ENCODE data around the gene NACA. TPM values are rescaled to one million over a fixed set of nuclear protein-coding genes. Genes with fewer than 3 reads are reported as not detected.

NACA gene
- total and polyA plus RNA-seq, 7 donors, result 1,056 to 2,405 (median 1,536) TPM

DNA sequence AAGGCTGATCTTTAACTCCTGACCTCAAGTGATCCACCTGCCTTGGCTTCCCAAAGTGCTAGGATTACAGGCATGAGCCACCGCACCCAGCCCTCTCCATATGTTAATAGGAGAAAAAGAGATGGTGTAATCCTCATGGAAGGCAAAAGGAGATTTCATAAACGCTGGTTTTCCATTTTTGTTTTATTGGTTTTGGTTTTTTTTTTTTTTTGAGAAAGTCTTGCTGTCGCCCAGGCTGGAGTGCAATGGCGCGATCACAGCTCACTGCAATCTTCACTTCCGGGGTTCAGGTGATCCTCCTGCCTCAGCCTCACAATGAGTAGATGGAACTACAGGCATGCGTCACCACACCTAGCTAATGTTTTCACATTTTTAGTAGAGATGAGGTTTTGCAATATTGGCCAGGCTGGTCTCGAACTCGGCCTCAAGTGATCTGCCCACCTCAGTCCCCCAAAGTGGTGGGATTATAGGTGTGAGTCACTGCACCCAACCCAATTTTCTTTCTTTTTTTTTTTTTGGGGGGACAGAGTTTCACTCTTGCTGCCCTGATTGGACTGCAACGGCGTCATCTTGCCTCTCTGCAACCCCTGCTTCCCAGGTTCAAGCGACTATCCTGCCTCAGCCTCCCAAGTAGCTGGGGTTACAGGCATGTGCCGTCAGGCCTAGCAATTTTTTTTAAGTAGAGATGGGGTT lies 45.1 kb downstream of the NACA start:
- no peak for DNase-seq
- TF ChIP-seq POLR2AphosphoS5 (IDR thresholded peaks at IDR 0.05) (no peak), POLR2A (IDR thresholded peaks at IDR 0.05) (no peak), EP300 (IDR thresholded peaks at IDR 0.05) (no peak)
- TF ChIP-seq, protein P1, sequence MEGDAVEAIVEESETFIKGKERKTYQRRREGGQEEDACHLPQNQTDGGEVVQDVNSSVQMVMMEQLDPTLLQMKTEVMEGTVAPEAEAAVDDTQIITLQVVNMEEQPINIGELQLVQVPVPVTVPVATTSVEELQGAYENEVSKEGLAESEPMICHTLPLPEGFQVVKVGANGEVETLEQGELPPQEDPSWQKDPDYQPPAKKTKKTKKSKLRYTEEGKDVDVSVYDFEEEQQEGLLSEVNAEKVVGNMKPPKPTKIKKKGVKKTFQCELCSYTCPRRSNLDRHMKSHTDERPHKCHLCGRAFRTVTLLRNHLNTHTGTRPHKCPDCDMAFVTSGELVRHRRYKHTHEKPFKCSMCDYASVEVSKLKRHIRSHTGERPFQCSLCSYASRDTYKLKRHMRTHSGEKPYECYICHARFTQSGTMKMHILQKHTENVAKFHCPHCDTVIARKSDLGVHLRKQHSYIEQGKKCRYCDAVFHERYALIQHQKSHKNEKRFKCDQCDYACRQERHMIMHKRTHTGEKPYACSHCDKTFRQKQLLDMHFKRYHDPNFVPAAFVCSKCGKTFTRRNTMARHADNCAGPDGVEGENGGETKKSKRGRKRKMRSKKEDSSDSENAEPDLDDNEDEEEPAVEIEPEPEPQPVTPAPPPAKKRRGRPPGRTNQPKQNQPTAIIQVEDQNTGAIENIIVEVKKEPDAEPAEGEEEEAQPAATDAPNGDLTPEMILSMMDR (IDR thresholded peaks at IDR 0.05), result no peak
- Histone ChIP-seq H3K27ac (no peak overlapping the region), H3K4me1 (peaks cover 0 to 79% (median 64%) of the 10 kb centered on the region in 4 donors), H3K27me3 (no peaks in the 10 kb centered on the region), H3K4me3 (no peak overlapping the region), H3K36me3 (peaks cover 0 to 10% (median 0%) of the 10 kb centered on the region in 4 donors), H3K9me3 (no peaks in the 10 kb centered on the region)
- 84 to 89% methylated on average over 13 of the region's 13 CpGs for WGBS, 2 donors
- intact Hi-C loops (cut with DNase I), result no loop called here

DNA sequence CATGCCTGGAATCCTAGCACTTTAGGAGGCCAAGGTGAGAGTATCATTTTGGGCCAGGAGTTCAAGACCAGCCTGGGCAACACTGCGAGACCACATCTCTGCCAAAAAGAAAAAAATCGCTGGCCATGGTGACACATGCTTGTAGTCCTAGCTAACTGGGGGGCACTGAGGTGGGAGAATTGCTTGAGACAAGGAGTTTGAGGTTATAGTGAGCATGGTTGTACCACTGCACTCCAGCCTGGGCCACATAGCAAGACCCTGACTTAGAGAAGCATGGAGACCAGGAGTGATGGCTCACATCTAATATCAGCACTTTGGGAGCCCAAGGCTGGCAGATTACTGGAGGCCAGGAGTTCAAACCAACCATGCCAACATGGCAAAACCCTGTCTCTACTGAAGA lies 46.2 kb downstream of the NACA start:
- DNase-seq, result no peak
- Histone ChIP-seq H3K27me3 (no peaks in the 10 kb centered on the region), H3K4me1 (peaks cover 0 to 73% (median 57%) of the 10 kb centered on the region in 4 donors), H3K4me3 (no peak overlapping the region), H3K9me3 (no peaks in the 10 kb centered on the region), H3K36me3 (peaks cover 0 to 10% (median 0%) of the 10 kb centered on the region in 4 donors), H3K27ac (no peak overlapping the region)
- 88 to 93% methylated on average over 2 of the region's 2 CpGs for WGBS, 2 donors
- TF ChIP-seq EP300 (IDR thresholded peaks at IDR 0.05), result no peak
- no peak for TF ChIP-seq POLR2AphosphoS5 (IDR thresholded peaks at IDR 0.05)
- TF ChIP-seq POLR2A (IDR thresholded peaks at IDR 0.05), result no peak
- TF ChIP-seq, protein P1 (IDR thresholded peaks at IDR 0.05), result no peak
- intact Hi-C loops (cut with DNase I), result no loop called here

DNA sequence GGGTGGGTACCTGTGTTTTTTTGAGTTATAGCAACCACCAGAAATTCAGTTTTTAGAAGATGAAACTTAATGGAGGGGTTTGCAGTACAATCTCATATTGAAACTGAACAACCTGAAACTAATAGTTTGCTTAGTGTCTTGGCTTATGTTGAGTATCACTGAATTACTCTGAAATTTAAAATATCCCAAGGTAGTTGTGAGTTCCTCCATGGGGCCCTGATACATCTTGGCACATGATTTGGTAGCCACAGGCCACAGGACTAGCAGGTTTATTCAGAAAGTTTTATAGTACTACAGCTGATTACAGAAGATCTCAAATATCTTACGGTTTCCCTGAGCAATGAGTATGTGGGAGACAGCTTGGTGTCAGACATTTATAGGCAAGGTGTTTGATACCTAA lies 47.4 kb downstream of the NACA start:
- WGBS, 2 donors, result 15 to 67% methylated on average over 1 of the region's 1 CpG
- peak overlapping the region in 1 of 4 donors; percentile 31 for H3K27ac ChIP-seq
- H3K36me3 ChIP-seq, result peaks cover 0 to 10% (median 0%) of the 10 kb centered on the region in 4 donors
- no peak for TF ChIP-seq POLR2AphosphoS5 (IDR thresholded peaks at IDR 0.05)
- H3K4me3 ChIP-seq, result no peak overlapping the region
- intact Hi-C loops (cut with DNase I), result no loop called here
- peaks cover 0 to 71% (median 57%) of the 10 kb centered on the region in 4 donors for H3K4me1 ChIP-seq
- no peaks in the 10 kb centered on the region for H3K27me3 ChIP-seq
- no peaks in the 10 kb centered on the region for H3K9me3 ChIP-seq
- no peak for DNase-seq

DNA sequence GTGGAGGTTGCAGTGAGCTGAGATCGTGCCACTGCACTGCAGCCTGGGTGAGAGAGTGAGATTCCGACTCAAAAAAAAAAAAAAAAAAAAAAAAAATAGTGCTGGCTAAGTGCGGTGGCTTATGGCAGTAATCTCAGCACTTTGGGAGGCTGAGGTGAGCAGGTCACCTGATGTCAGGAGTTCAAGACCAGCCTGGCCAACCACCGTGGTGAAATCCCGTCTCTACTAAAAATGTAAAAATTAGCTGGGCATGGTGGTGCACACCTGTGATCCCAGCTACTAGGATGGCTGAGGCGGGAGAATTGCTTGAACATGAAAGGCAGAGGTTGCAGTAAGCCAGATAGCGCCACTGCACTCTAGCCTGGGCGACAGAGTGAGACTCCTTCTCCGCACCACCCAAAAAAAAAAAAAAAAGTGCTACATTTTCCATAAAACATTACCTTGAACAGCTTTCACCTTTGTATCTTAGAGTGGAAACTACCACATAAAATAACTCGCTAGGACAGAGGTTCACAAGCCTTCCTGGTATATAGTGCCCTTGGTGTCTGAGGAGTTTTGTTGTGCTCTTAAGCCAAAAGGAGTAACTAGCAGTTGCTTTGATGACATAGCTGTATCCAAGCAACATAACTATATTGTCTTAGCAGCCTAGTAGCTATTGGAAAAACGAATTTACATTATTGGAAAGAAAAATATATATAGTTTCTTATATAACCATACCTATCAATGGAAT lies 48.1 kb downstream of the NACA start:
- DNase-seq, result no peak
- TF ChIP-seq POLR2A (IDR thresholded peaks at IDR 0.05) (no peak), EP300 (IDR thresholded peaks at IDR 0.05) (no peak), POLR2AphosphoS5 (IDR thresholded peaks at IDR 0.05) (no peak)
- TF ChIP-seq, protein P1 (IDR thresholded peaks at IDR 0.05), result no peak
- intact Hi-C loops (cut with DNase I), result no loop called here
- H3K27ac ChIP-seq, result peak overlapping the region in 1 of 4 donors; percentile 31
- no peaks in the 10 kb centered on the region for H3K27me3 ChIP-seq
- no peak overlapping the region for H3K4me3 ChIP-seq
- WGBS, 2 donors, result 25 to 67% methylated on average over 11 of the region's 11 CpGs
- H3K4me1 ChIP-seq, result peaks cover 0 to 71% (median 55%) of the 10 kb centered on the region in 4 donors
- no peaks in the 10 kb centered on the region for H3K9me3 ChIP-seq
- peaks cover 0 to 16% (median 3%) of the 10 kb centered on the region in 4 donors for H3K36me3 ChIP-seq

DNA sequence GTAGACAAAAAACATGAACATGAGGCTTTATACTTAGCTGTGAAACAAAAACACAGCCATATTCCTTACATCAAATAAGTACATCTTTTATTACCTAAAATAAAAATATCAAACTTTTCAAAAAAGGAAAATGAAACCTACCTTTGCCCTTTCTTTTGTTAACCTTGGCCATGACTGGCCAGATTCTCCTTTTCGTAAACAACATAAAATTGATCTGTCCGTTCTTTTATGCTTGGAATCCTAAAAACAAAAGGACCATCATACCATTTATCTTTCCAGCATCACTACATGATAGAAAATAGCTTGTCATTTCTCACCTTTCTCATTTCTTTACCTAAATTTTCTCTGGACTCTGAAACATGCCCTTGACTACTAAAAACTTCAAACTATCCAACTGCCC lies 53.5 kb downstream of the NACA start:
- peaks cover 0 to 44% (median 33%) of the 10 kb centered on the region in 4 donors for H3K4me1 ChIP-seq
- WGBS, 2 donors, result 12 to 70% methylated on average over 2 of the region's 2 CpGs
- intact Hi-C loops (cut with DNase I), result no loop called here
- no peaks in the 10 kb centered on the region for H3K27me3 ChIP-seq
- H3K9me3 ChIP-seq, result no peaks in the 10 kb centered on the region
- peaks cover 11 to 61% (median 40%) of the 10 kb centered on the region in 4 donors for H3K36me3 ChIP-seq
- H3K27ac ChIP-seq, result no peak overlapping the region
- no peak for TF ChIP-seq POLR2A (IDR thresholded peaks at IDR 0.05)
- TF ChIP-seq, protein P1 (IDR thresholded peaks at IDR 0.05), result no peak
- no peak for DNase-seq
- H3K4me3 ChIP-seq, result no peak overlapping the region
